ENCODE results near the gene SGMS2.

SGMS2 gene

DNA sequence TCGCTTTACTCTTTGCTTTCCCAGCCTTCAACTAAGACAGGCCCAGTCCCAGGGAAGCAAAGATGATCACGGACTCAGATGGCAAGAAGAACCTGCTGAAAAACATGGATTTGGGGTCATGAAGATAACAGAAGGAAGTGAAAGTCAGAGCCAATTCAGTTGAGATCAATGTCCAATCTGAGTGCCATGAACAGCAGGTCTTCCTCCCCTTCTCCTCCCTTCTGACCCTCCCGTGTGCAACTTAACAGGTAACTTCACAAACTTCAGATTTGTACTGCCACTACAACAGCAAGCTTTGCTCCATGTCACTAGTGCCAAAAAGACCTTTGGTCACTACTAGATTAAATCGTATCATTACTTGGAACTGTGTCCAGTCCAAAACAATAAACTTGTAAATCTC lies 15.5 kb upstream of the SGMS2 start:
- CTCF ChIA-PET, result no interaction called here
- no peak for DNase-seq (ENCODE audit: extremely low spot score)
- no peak for TF ChIP-seq BHLHE40 (IDR thresholded peaks at IDR 0.05; ENCODE audit: borderline replicate concordance)
- TF ChIP-seq FOXA1 (IDR thresholded peaks at IDR 0.05), result no peak
- no peak for TF ChIP-seq ZNF384 (IDR thresholded peaks at IDR 0.05)
- no peak for TF ChIP-seq TARDBP (IDR thresholded peaks at IDR 0.05)
- no peak for TF ChIP-seq HDGF (IDR thresholded peaks at IDR 0.05; ENCODE audit: borderline replicate concordance)
- no peak for TF ChIP-seq FOXM1 (IDR thresholded peaks at IDR 0.05; ENCODE audit: borderline replicate concordance)
- TF ChIP-seq SP1 (IDR thresholded peaks at IDR 0.05), result no peak
- TF ChIP-seq CTBP1 (IDR thresholded peaks at IDR 0.05; ENCODE audit: borderline replicate concordance), result no peak
- TF ChIP-seq ELF4 (IDR thresholded peaks at IDR 0.05), result no peak
- TF ChIP-seq L3MBTL2 (conservative IDR thresholded peaks at IDR 0.05), result no peak
- TF ChIP-seq FOXK2 (IDR thresholded peaks at IDR 0.05), result no peak
- POLR2A ChIA-PET, result no interaction called here

DNA sequence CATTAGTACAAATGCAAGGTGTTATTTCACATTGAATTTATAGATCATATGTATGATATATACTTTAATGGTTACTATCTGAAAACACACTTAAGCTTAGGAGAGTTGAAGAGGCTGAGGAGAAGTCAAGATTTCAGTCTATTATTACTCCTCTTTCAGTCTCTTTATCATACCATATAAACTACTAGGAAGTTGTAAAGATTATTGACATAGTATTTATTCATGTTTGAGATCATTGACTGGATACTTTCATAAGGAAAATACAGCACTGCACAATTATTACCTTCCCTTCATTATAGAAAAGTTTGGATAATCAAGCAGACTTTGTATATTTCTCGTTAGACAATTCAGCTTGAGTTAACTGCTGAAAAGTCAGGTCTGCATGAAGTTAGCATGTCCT lies 10.0 kb upstream of the SGMS2 start:
- ChIA-PET CTCF (no interaction called here), POLR2A (no interaction called here)
- TF ChIP-seq HDGF (IDR thresholded peaks at IDR 0.05; ENCODE audit: borderline replicate concordance) (no peak), TARDBP (IDR thresholded peaks at IDR 0.05) (no peak), SUZ12 (IDR thresholded peaks at IDR 0.05) (no peak), ARNT (IDR thresholded peaks at IDR 0.05) (no peak), BHLHE40 (IDR thresholded peaks at IDR 0.05; ENCODE audit: borderline replicate concordance) (no peak), FOXA1 (IDR thresholded peaks at IDR 0.05) (no peak), ZNF384 (IDR thresholded peaks at IDR 0.05) (no peak)
- TF ChIP-seq, protein P1, sequence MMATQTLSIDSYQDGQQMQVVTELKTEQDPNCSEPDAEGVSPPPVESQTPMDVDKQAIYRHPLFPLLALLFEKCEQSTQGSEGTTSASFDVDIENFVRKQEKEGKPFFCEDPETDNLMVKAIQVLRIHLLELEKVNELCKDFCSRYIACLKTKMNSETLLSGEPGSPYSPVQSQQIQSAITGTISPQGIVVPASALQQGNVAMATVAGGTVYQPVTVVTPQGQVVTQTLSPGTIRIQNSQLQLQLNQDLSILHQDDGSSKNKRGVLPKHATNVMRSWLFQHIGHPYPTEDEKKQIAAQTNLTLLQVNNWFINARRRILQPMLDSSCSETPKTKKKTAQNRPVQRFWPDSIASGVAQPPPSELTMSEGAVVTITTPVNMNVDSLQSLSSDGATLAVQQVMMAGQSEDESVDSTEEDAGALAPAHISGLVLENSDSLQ (IDR thresholded peaks at IDR 0.05), result no peak
- no peak for DNase-seq (ENCODE audit: extremely low spot score)

DNA sequence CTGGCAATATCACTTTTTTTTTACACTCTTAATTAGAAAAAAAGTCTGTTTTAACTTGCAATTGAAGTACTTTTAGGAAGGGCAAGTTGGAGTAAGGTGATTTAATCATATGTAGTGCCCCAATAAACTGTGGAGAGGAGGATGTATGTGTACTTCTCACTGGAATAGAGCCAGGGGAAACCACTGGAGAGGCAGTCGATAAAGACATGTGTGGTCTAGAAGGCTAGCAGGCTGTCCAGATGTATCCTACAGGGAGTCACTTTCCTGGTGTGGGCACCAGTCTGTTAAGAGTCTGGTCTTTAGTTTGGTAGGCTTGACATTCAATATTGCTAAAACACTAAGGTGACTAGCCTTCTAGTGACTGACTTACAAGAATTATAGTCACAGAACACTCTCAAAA lies 9.6 kb upstream of the SGMS2 start:
- TF ChIP-seq FOXM1 (IDR thresholded peaks at IDR 0.05; ENCODE audit: borderline replicate concordance), result no peak
- TF ChIP-seq ARNT (IDR thresholded peaks at IDR 0.05), result no peak
- TF ChIP-seq SP1 (IDR thresholded peaks at IDR 0.05), result no peak
- TF ChIP-seq, protein P1 (IDR thresholded peaks at IDR 0.05), result no peak
- no peak for TF ChIP-seq CTBP1 (IDR thresholded peaks at IDR 0.05; ENCODE audit: borderline replicate concordance)
- no peak for DNase-seq (ENCODE audit: extremely low spot score)
- CTCF ChIA-PET, result no interaction called here
- POLR2A ChIA-PET, result no interaction called here

DNA sequence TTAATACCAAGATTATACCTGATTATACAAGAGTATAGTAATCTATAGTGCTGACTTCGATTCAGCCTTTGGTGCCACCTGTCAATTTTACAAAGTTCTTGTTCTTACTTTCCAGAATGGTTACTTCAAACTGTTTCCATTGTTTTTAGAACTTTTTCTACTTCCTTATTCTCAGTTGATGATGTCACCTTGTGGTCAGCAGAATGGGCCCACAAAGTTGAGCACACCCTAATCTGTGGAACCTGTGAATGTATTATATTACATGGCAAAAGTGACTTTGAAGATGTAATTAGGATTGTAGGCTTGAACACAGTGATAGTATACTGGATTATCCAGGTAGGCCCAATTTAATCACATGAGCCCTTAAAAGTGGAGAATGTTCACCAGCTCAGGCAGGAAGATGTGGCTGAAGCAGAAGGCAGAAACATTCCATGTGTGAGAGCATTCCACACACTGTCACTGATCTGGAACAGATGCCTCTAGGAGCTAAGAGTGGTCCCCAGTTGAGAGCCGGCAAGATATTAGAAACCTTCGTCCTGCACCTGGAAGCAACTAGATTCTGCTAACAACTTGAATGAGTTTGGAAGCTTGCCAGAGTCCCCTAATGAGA lies 6.3 kb upstream of the SGMS2 start:
- ChIA-PET POLR2A (no interaction called here), CTCF (no interaction called here)
- TF ChIP-seq ZNF384 (IDR thresholded peaks at IDR 0.05), result no peak
- TF ChIP-seq TARDBP (IDR thresholded peaks at IDR 0.05), result no peak
- TF ChIP-seq ARNT (IDR thresholded peaks at IDR 0.05), result no peak
- TF ChIP-seq, protein P1 (IDR thresholded peaks at IDR 0.05), result no peak
- no peak for TF ChIP-seq HDGF (IDR thresholded peaks at IDR 0.05; ENCODE audit: borderline replicate concordance)
- TF ChIP-seq SUZ12 (IDR thresholded peaks at IDR 0.05), result no peak
- no peak for TF ChIP-seq SP1 (IDR thresholded peaks at IDR 0.05)
- TF ChIP-seq FOXM1 (IDR thresholded peaks at IDR 0.05; ENCODE audit: borderline replicate concordance), result no peak
- TF ChIP-seq BHLHE40 (IDR thresholded peaks at IDR 0.05; ENCODE audit: borderline replicate concordance), result no peak
- TF ChIP-seq CTBP1 (IDR thresholded peaks at IDR 0.05; ENCODE audit: borderline replicate concordance), result no peak
- TF ChIP-seq ELF4 (IDR thresholded peaks at IDR 0.05), result no peak
- TF ChIP-seq NFRKB (IDR thresholded peaks at IDR 0.05), result no peak
- no peak for TF ChIP-seq LEF1 (IDR thresholded peaks at IDR 0.05; ENCODE audit: borderline replicate concordance)
- TF ChIP-seq L3MBTL2 (conservative IDR thresholded peaks at IDR 0.05), result no peak
- TF ChIP-seq FOXA1 (IDR thresholded peaks at IDR 0.05), result no peak
- no peak for TF ChIP-seq FOXK2 (IDR thresholded peaks at IDR 0.05)
- DNase-seq (ENCODE audit: extremely low spot score), result no peak

DNA sequence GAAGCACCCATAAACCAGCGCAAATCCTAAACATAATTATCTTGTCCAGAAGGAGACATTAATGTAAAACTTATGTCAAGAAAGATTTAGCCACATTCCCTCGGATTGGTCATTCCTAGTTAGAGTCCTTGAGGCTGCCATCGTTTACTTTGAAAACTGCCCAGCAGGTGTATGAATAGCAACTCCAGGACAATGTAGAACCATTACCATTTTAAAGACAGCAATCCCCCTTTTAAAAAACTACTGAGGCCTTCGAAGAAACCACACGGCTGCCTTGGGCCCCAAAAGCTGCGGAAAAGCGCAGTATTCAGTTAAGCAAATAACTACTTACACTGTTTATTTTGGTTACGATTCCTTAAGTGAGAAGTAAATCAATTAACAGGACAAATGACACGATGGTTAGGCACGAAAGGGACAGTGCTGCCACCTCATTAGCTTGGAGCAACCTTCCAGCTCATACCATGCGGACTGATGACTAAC lies 822 bp upstream of the SGMS2 start:
- ChIA-PET POLR2A (interaction anchor here (0.8 to 2.2 kb wide), 6 partner anchors 13 to 85 kb away, joined by 3 to 10 read pairs (median 4); no protein-coding TSS in a partner anchor), CTCF (no interaction called here)
- no peak for DNase-seq (ENCODE audit: extremely low spot score)
- TF ChIP-seq, protein P1 (IDR thresholded peaks at IDR 0.05), result 0 out of 2 replicates have a peak, but pooled peaks have one; percentile 9
- TF ChIP-seq ARNT (IDR thresholded peaks at IDR 0.05) (peak; percentile 17; the same call in 1 of the 2 replicates), FOXA1 (IDR thresholded peaks at IDR 0.05) (no peak), L3MBTL2 (conservative IDR thresholded peaks at IDR 0.05) (peak; percentile 50; the same call in 1 of the 2 replicates), SUZ12 (IDR thresholded peaks at IDR 0.05) (no peak)

Data from HEK293T (cell line).